A549 (cell line): Measurements from ENCODE around the gene EMILIN1. TPM values are rescaled to one million over a fixed set of nuclear protein-coding genes. Genes with fewer than 3 reads are reported as not detected.
A peak's percentile ranks its signal among the peaks of the same experiment; 100 is the strongest.

Experiments used
- ATAC-seq, 2 experiments: fragments of 200-7000 bp in 1 of 2; fragments of >200 bp in 1 of 2; cut with Nextera tagmentation in 1 of 2; cut with Tn5 transposase in 1 of 2; 3 replicates each; pipeline versions ENCODE4 v1.8.0 to v1.9.1; 2018 to 2020; ENCODE audit warnings: mild to moderate bottlenecking in 1 of 2, moderate library complexity in 1 of 2
- CTCF ChIA-PET: fragments of 300-600 bp; sonication (Branson Sonifier 250); formaldehyde crosslinking; extraction: SDS; loops from one replicate; lab custom pipeline; 2021; ENCODE audit warnings: antibody characterized with exemption, inconsistent platforms; lab: Yijun Ruan, JAX
- POLR2A ChIA-PET: fragments of 350-600 bp; formaldehyde crosslinking; extraction: SDS; loops from one replicate; lab custom pipeline; 2021; ENCODE audit warnings: antibody characterized with exemption, inconsistent platforms; lab: Yijun Ruan, JAX
- DNase-seq, 2 experiments: peaks; one replicate each; pipeline versions ENCODE4 v3.0.0 to v3.0.0-alpha.2; 2011 to 2016; ENCODE audit warnings: low read depth in 1 of 2, low spot score in 1 of 2
- FAIRE-seq: peaks from 2 replicates; lab custom pipeline; 2011; peaks lifted over from hg19 to GRCh38; lab: Jason Lieb, UNC
- H3K27ac ChIP-seq, 2 experiments: fragments of >200 bp; sonication (Bioruptor Twin); formaldehyde crosslinking; 3 replicates each; pipeline ENCODE4 v1.5.1; 2016 to 2017
- H3K4me1 ChIP-seq: fragments of >200 bp; sonication (Bioruptor Twin); formaldehyde crosslinking; 3 replicates; pipeline ENCODE4 v1.6.1; 2016
- H3K4me2 ChIP-seq: fragments of >200 bp; sonication (Bioruptor Twin); formaldehyde crosslinking; 3 replicates; pipeline ENCODE4 v1.6.1; 2016
- H3K4me3 ChIP-seq: fragments of >200 bp; sonication (Bioruptor Twin); formaldehyde crosslinking; 3 replicates; pipeline ENCODE4 v1.5.1; 2016
- H3K9me3 ChIP-seq: fragments of >200 bp; sonication (Bioruptor Twin); formaldehyde crosslinking; 3 replicates; pipeline ENCODE4 v1.6.1; 2016
- ATOH8 ChIP-seq: fragments of 250-450 bp; sonication (Bioruptor Pico); IDR thresholded peaks from 2 replicates; pipeline ENCODE4 v1.5.0; 2020; ENCODE audit warnings: low read depth, mild to moderate bottlenecking, moderate library complexity
- BCL3 ChIP-seq: fragments of >200 bp; sonication (Bioruptor Twin); formaldehyde crosslinking; IDR thresholded peaks from 3 replicates; pipeline ENCODE4 v1.6.1; 2016
- BHLHE40 ChIP-seq: IDR thresholded peaks from 2 replicates; pipeline ENCODE4 v1.6.1; 2012; ENCODE audit warnings: low read depth, low read length, inconsistent platforms
- CBX2 ChIP-seq: fragments of 200-600 bp; sonication (generic); IDR thresholded peaks from 2 replicates; pipeline ENCODE4 v1.6.1; 2016; ENCODE audit warnings: low read depth, mild to moderate bottlenecking, borderline replicate concordance
- CBX8 ChIP-seq: fragments of 200-600 bp; sonication (generic); IDR thresholded peaks from 2 replicates; pipeline ENCODE4 v1.6.1; 2016
- CHD2 ChIP-seq: fragments of 150-350 bp; IDR thresholded peaks from 2 replicates; pipeline ENCODE4 v1.6.1; 2014; ENCODE audit warnings: low read length; ENCODE audit not compliant: partially characterized antibody
- CHD4 ChIP-seq: fragments of 200-600 bp; sonication (generic); IDR thresholded peaks from 2 replicates; pipeline ENCODE4 v1.6.1; 2016; ENCODE audit warnings: antibody characterized with exemption, mild to moderate bottlenecking, borderline replicate concordance
- EHF ChIP-seq: fragments of 250-450 bp; sonication (Bioruptor Pico); IDR thresholded peaks from 2 replicates; pipeline ENCODE4 v1.5.0; 2020; ENCODE audit warnings: mild to moderate bottlenecking
- FOXS1 ChIP-seq: fragments of 250-450 bp; sonication (Bioruptor Pico); IDR thresholded peaks from 2 replicates; pipeline ENCODE4 v1.5.0; 2020; ENCODE audit warnings: mild to moderate bottlenecking, moderate library complexity
- GATA3 ChIP-seq: IDR thresholded peaks from 2 replicates; pipeline ENCODE4 v1.6.1; 2012; ENCODE audit warnings: borderline replicate concordance
- HDAC2 ChIP-seq: fragments of 200-600 bp; sonication (generic); IDR thresholded peaks from 2 replicates; pipeline ENCODE4 v1.6.1; 2016
- HES2 ChIP-seq: fragments of >200 bp; sonication (Bioruptor Twin); formaldehyde crosslinking; IDR thresholded peaks from 2 replicates; pipeline ENCODE4 v1.6.1; 2016
- HMGXB4 ChIP-seq: fragments of 250-450 bp; sonication (Bioruptor Pico); IDR thresholded peaks from 2 replicates; pipeline ENCODE4 v1.5.0; 2021; ENCODE audit warnings: mild to moderate bottlenecking, moderate library complexity, borderline replicate concordance
- HOXB5 ChIP-seq: fragments of 250-450 bp; sonication (Bioruptor Pico); IDR thresholded peaks from 2 replicates; pipeline ENCODE4 v1.5.0; 2020; ENCODE audit warnings: mild to moderate bottlenecking, moderate library complexity
- KDM1A ChIP-seq: fragments of 200-600 bp; sonication (generic); IDR thresholded peaks from 2 replicates; pipeline ENCODE4 v1.6.1; 2016; ENCODE audit warnings: low read depth, mild to moderate bottlenecking
- MYC ChIP-seq: IDR thresholded peaks from 2 replicates; pipeline ENCODE4 v1.6.1; 2012; ENCODE audit warnings: mild to moderate bottlenecking, inconsistent platforms, low read length, improper control_type of control experiment, borderline replicate concordance
- NR3C1 ChIP-seq: fragments of >200 bp; sonication (Bioruptor Twin); formaldehyde crosslinking; IDR thresholded peaks from 3 replicates; pipeline ENCODE4 v1.6.1; 2017
- POLR2A ChIP-seq: IDR thresholded peaks from 2 replicates; pipeline ENCODE4 v1.6.1; 2012; ENCODE audit warnings: mild to moderate bottlenecking, low read length
- POLR2AphosphoS2 ChIP-seq: conservative IDR thresholded peaks from 2 replicates; pipeline ENCODE4 v1.6.1; 2012; ENCODE audit warnings: low read length, improper control_type of control experiment, inconsistent platforms
- RARB ChIP-seq: fragments of 250-450 bp; sonication (Bioruptor Pico); IDR thresholded peaks from 2 replicates; pipeline ENCODE4 v1.8.0; 2021; ENCODE audit warnings: mild to moderate bottlenecking, moderate library complexity
- REST ChIP-seq: fragments of 200-600 bp; sonication (generic); IDR thresholded peaks from 2 replicates; pipeline ENCODE4 v1.6.1; 2016; ENCODE audit warnings: antibody characterized with exemption, mild to moderate bottlenecking, moderate library complexity
- RFX5 ChIP-seq: fragments of 450-650 bp; IDR thresholded peaks from 2 replicates; pipeline ENCODE4 v1.7.1; 2014; ENCODE audit warnings: antibody characterized with exemption, mild to moderate bottlenecking, moderate library complexity
- SMC3 ChIP-seq: fragments of >200 bp; sonication (Bioruptor Twin); formaldehyde crosslinking; IDR thresholded peaks from 3 replicates; pipeline ENCODE4 v1.6.1; 2018; ENCODE audit warnings: inconsistent platforms
- TP53 ChIP-seq: fragments of 250-450 bp; sonication (Bioruptor Pico); IDR thresholded peaks from 2 replicates; pipeline ENCODE4 v1.5.0; 2021; ENCODE audit warnings: mild to moderate bottlenecking, moderate library complexity
- USF2 ChIP-seq: fragments of 450-650 bp; IDR thresholded peaks from 2 replicates; pipeline ENCODE4 v1.6.1; 2014; ENCODE audit warnings: antibody characterized with exemption
- ZFP36 ChIP-seq: fragments of 450-650 bp; IDR thresholded peaks from 2 replicates; pipeline ENCODE4 v1.6.1; 2014; ENCODE audit warnings: borderline replicate concordance; ENCODE audit not compliant: partially characterized antibody
- ZNF302 ChIP-seq: fragments of 250-450 bp; sonication (Bioruptor Pico); IDR thresholded peaks from 2 replicates; pipeline ENCODE4 v1.9.0; 2021; ENCODE audit warnings: inconsistent platforms, mild to moderate bottlenecking, moderate library complexity
- ZSCAN20 ChIP-seq: fragments of 250-450 bp; sonication (Bioruptor Pico); IDR thresholded peaks from 2 replicates; pipeline ENCODE4 v1.8.0; 2022; ENCODE audit warnings: mild to moderate bottlenecking, moderate library complexity
- WGBS: methylation state at CpG from one replicate; pipeline ENCODE4 v1.1.6; 2017; ENCODE audit errors: missing lambda C conversion rate; 5-methylcytosine and 5-hydroxymethylcytosine counted together
- polyA plus RNA-seq, 4 experiments: library from polyadenylated mRNA; depleted of rRNA in 3 of 4; stranded (reverse); fragments of >200 nt; fragmentation: RNase III in 1 of 4; extraction: RNeasy Plus Mini Kit Qiagen cat#74134 plus additional on column Dnase treatment in 1 of 4; gene quantifications; 2 replicates in 3 of 4; 3 replicates in 1 of 4; pipeline ENCODE4 v1.2.3, GENCODE V29; 2011 to 2017

The EMILIN1 gene
- polyA plus RNA-seq, 2 of the 4 experiments (the other 2 are of a cell fraction): 0.13 to 0.49 TPM

- FAIRE-seq (no peak), ATAC-seq (no peak), DNase-seq (no peak)
- Histone ChIP-seq H3K27ac (no peak overlapping the region), H3K4me2 (no peak overlapping the region), H3K9me3 (no peaks in the 10 kb centered on the region), H3K4me3 (no peak overlapping the region), H3K4me1 (peaks cover 11% of the 10 kb centered on the region)
- POLR2A ChIA-PET: no interaction called here
- TF ChIP-seq ZSCAN20 (CRISPR knock-in tag) (no peak), EHF (CRISPR knock-in tag) (no peak), SMC3 (no peak), RFX5 (no peak), USF2 (no peak), HES2 (no peak), RARB (CRISPR knock-in tag) (no peak), NR3C1 (no peak), ZNF302 (CRISPR knock-in tag) (no peak), BCL3 (no peak), CHD2 (no peak), POLR2A (no peak), CBX2 (no peak), KDM1A (no peak), MYC (no peak), CHD4 (no peak), TP53 (CRISPR knock-in tag) (no peak), ZFP36 (no peak), CBX8 (no peak)
- 79% methylated on average over 11 of the region's 11 CpGs for WGBS
- CTCF ChIA-PET: interaction anchor here (0.6 to 3.4 kb wide), 11 partner anchors 8 to 172 kb away, joined by 3 to 25 read pairs (median 9); partner anchors contain the start of genes ABHD1 and CGREF1
Measured at GRCh38 chr2:27131429-27131828, 53.0 kb downstream of the EMILIN1 start.

GRCh38 chr2:27133195-27133875, 54.9 kb downstream of the EMILIN1 start:
- DNase-seq (no peak), FAIRE-seq (no peak), ATAC-seq (no peak)
- Histone ChIP-seq H3K9me3 (no peaks in the 10 kb centered on the region), H3K4me3 (peak overlapping the region; percentile 89), H3K4me2 (peak overlapping the region; percentile 98), H3K4me1 (peaks cover 11% of the 10 kb centered on the region), H3K27ac (peak overlapping the region; percentile 91 to 95; a peak in 5 of 6 replicates)
- WGBS: 59% methylated on average over 14 of the region's 14 CpGs
- CTCF ChIA-PET: interaction anchor here (0.6 to 3.4 kb wide), 15 partner anchors 10 to 170 kb away, joined by 3 to 25 read pairs (median 4); partner anchors contain the start of genes ABHD1 and CGREF1
- TF ChIP-seq MYC (no peak), HMGXB4 (CRISPR knock-in tag) (no peak), SMC3 (no peak), ATOH8 (CRISPR knock-in tag) (no peak), HOXB5 (no peak), HDAC2 (no peak), REST (no peak), RFX5 (no peak), POLR2AphosphoS2 (no peak), GATA3 (no peak), FOXS1 (no peak), BHLHE40 (no peak), POLR2A (no peak)
- POLR2A ChIA-PET: interaction anchor here (1.3 to 2.6 kb wide), 3 partner anchors 10 to 78 kb away, joined by 3 to 17 read pairs (median 5); partner anchors contain the start of genes ABHD1, ATRAID, OST4 and SLC5A6
